Measurements from ENCODE around the gene ZNHIT2. TPM values are rescaled to one million over a fixed set of nuclear protein-coding genes. Genes with fewer than 3 reads are reported as not detected.

The ZNHIT2 gene
- total and polyA plus RNA-seq, 2 of the 13 experiments (the other 11 are each of a cell fraction or from before 2014, with no cell fraction given): 1.1 to 6.5 TPM

DNA sequence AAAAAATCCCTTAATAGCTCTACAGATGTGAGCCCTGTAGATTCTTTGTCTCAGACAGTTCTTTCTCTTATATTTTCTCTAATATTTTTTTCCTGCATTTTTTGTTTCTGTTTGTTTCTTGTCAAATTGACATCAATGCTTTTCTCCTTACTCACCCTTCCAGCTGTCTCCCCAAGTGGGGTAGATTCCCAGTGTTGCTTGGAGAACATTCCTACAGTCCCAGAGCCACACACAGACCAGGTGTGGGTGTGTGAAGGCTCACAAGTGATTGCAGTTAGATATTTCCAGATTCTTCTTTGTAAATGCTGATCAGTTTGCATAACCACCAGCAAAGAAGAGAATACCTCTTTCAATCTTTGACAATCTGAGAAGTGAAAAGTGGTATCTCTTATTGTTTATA, 14.0 kb downstream of the ZNHIT2 start (continued):
- TF ChIP-seq ZXDC (CRISPR knock-in tag; IDR thresholded peaks at IDR 0.05): no peak
- no peak for TF ChIP-seq SMC3 (IDR thresholded peaks at IDR 0.05; ENCODE audit: low read length)
- no peak for TF ChIP-seq CBFB (CRISPR knock-in tag; IDR thresholded peaks at IDR 0.05)
- no peak for TF ChIP-seq ERF (CRISPR knock-in tag; IDR thresholded peaks at IDR 0.05)

DNA sequence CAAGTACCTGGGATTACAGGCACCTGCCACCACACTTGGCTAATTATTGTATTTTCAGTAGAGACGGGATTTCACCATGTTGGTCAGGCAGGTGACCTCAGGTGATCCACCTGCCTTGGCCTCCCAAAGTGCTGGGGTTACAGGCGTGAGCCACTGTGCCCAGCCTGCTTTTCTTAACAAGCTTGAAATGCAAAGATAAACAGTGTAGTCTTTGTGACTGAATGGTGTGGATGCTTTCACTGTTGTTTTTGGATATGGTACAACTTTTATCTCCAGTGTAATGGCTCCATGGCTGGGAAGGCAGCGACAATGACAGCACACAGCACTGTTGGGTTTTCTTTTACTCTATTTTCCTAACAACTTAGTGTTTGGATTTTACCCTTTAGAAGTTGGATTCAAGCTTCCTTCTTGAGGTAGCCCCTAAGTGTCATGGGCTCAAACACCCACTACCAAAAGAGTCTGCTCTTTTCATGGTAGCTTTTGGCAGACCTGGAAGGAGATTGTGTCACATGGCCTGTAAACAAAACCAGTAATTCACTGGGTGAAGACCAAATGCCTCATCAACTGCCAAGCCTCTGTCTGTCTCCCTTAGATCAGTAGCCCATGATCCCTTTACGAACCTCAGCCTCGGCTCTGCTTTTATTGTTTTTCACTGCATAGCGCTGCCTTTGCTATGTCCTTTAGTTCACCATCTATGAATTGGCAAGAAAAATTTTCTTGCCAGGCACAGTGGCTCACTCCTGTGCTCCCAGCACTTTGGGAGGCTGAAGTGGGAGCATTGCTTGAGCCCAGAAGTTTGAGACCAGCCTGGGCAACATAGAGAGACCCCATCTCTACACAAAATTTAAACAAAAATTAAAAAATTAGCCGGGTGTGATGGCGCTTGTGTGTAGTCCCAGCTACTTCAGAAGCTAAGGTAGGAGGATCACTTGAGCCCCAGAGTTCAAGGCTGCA, 15.1 kb downstream of the ZNHIT2 start:
- ChIA-PET POLR2A (interaction anchor here (1.2 kb wide), 2 partner anchors 9 to 10 kb away, joined by 3 to 5 read pairs; partner anchors contain the start of gene TM7SF2), CTCF (ENCODE audit: low intra/inter-chr PET ratio, low total read pairs) (no interaction called here)
- intact Hi-C loops (cut with micrococcal nuclease; ENCODE audit: unreplicated experiment): no loop called here
- in situ Hi-C loops (cut with HindIII; ENCODE audit: extremely low pct_ligation_motif_present, low pct_unique_long_range_greater_than_20kb): no loop called here
- Histone ChIP-seq H3K9me3 (ENCODE audit: low read length) (no peaks in the 10 kb centered on the region), H4K20me1 (ENCODE audit: insufficient read depth, low read length) (no peaks in the 10 kb centered on the region), H3K9ac (ENCODE audit: insufficient read depth, low read depth, low read length) (no peak overlapping the region), H3K4me3 (replicated peaks in 1 of 3; ENCODE audit: insufficient read depth in 1 of 3, low read depth in 2 of 3, low read length in 3 of 3) (no peak overlapping the region), H3K79me2 (ENCODE audit: insufficient read depth, low read length) (no peaks in the 10 kb centered on the region), H2AFZ (ENCODE audit: low read length) (no peak overlapping the region), H3K4me1 (ENCODE audit: insufficient read depth, low read length) (peaks cover 6% of the 10 kb centered on the region), H3K36me3 (replicated peaks in 1 of 2; ENCODE audit: control insufficient read depth in 1 of 2, insufficient read depth in 2 of 2, low read length in 2 of 2) (peaks cover 3 to 18% of the 10 kb centered on the region in 2 experiments; a peak in 3 of 5 replicates), H3K27ac (ENCODE audit: extremely low read length, insufficient read depth, low read length) (no peak overlapping the region), H3K4me2 (ENCODE audit: low read depth, low read length) (no peak overlapping the region), H3K27me3 (ENCODE audit: control insufficient read depth in 1 of 2, insufficient read depth in 2 of 2, low read length in 2 of 2) (no peaks in the 10 kb centered on the region)
- no peak for ATAC-seq
- no peak for FAIRE-seq
- BruUV-seq (replicated peaks): no TSS peak
- WGBS (ENCODE audit: low lambda C conversion rate): 95% methylated on average over 8 of the region's 8 CpGs
- no peak for DNase-seq (ENCODE audit: low spot score)
- TF ChIP-seq IKZF4 (CRISPR knock-in tag; IDR thresholded peaks at IDR 0.05; ENCODE audit: borderline replicate concordance, low read depth, not compliant biosample characterization) (no peak), SOX6 (IDR thresholded peaks at IDR 0.05) (no peak), SOX6 (CRISPR knock-in tag; IDR thresholded peaks at IDR 0.05) (no peak), ZKSCAN1 (IDR thresholded peaks at IDR 0.05; ENCODE audit: low read length) (no peak), ZNF329 (CRISPR knock-in tag; IDR thresholded peaks at IDR 0.05; ENCODE audit: low read depth) (no peak), ZNF256 (CRISPR knock-in tag; conservative IDR thresholded peaks at IDR 0.05) (no peak), MTF2 (CRISPR knock-in tag; IDR thresholded peaks at IDR 0.05; ENCODE audit: borderline replicate concordance) (no peak), REPIN1 (CRISPR knock-in tag; IDR thresholded peaks at IDR 0.05; ENCODE audit: borderline replicate concordance, low read depth) (no peak)
- TF ChIP-seq, protein P1, sequence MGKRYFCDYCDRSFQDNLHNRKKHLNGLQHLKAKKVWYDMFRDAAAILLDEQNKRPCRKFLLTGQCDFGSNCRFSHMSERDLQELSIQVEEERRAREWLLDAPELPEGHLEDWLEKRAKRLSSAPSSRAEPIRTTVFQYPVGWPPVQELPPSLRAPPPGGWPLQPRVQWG (CRISPR knock-in tag; IDR thresholded peaks at IDR 0.05; ENCODE audit: borderline replicate concordance, low read depth): no peak
- TF ChIP-seq, protein P2, sequence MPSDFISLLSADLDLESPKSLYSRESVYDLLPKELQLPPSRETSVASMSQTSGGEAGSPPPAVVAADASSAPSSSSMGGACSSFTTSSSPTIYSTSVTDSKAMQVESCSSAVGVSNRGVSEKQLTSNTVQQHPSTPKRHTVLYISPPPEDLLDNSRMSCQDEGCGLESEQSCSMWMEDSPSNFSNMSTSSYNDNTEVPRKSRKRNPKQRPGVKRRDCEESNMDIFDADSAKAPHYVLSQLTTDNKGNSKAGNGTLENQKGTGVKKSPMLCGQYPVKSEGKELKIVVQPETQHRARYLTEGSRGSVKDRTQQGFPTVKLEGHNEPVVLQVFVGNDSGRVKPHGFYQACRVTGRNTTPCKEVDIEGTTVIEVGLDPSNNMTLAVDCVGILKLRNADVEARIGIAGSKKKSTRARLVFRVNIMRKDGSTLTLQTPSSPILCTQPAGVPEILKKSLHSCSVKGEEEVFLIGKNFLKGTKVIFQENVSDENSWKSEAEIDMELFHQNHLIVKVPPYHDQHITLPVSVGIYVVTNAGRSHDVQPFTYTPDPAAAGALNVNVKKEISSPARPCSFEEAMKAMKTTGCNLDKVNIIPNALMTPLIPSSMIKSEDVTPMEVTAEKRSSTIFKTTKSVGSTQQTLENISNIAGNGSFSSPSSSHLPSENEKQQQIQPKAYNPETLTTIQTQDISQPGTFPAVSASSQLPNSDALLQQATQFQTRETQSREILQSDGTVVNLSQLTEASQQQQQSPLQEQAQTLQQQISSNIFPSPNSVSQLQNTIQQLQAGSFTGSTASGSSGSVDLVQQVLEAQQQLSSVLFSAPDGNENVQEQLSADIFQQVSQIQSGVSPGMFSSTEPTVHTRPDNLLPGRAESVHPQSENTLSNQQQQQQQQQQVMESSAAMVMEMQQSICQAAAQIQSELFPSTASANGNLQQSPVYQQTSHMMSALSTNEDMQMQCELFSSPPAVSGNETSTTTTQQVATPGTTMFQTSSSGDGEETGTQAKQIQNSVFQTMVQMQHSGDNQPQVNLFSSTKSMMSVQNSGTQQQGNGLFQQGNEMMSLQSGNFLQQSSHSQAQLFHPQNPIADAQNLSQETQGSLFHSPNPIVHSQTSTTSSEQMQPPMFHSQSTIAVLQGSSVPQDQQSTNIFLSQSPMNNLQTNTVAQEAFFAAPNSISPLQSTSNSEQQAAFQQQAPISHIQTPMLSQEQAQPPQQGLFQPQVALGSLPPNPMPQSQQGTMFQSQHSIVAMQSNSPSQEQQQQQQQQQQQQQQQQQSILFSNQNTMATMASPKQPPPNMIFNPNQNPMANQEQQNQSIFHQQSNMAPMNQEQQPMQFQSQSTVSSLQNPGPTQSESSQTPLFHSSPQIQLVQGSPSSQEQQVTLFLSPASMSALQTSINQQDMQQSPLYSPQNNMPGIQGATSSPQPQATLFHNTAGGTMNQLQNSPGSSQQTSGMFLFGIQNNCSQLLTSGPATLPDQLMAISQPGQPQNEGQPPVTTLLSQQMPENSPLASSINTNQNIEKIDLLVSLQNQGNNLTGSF (CRISPR knock-in tag; IDR thresholded peaks at IDR 0.05): no peak
